Activated CD8-positive, alpha-beta T cell treated with anti-CD3 and anti-CD28 coated beads for 36 hours (primary cell): Measurements from ENCODE around the gene GAS1. TPM values are rescaled to one million over a fixed set of nuclear protein-coding genes. Genes with fewer than 3 reads are reported as not detected.

Source experiments
- ATAC-seq: fragments of 200-7000 bp; cut with Tn5 transposase; one replicate; pipeline ENCODE4 v1.10.0; 2021; ENCODE audit warnings: mild to moderate bottlenecking, moderate library complexity
- CTCF ChIA-PET: fragments of 350-600 bp; sonication (Branson Sonifier 250); formaldehyde crosslinking; loops from one replicate; lab custom pipeline; 2021; ENCODE audit warnings: antibody characterized with exemption; lab: Charles Lee
- POLR2A ChIA-PET: fragments of 350-600 bp; sonication (Branson Sonifier 250); formaldehyde crosslinking; loops from one replicate; lab custom pipeline; 2021; ENCODE audit warnings: antibody characterized with exemption; lab: Charles Lee
- DNase-seq: peaks from one replicate; pipeline ENCODE4 v3.0.0-alpha.2; 2020
- H3K27ac Mint-ChIP-seq: one replicate; pipeline ENCODE4 v1.8.0; 2021; ENCODE audit warnings: mild to moderate bottlenecking, mixed read lengths
- H3K27me3 Mint-ChIP-seq: one replicate; pipeline ENCODE4 v1.8.0; 2021; ENCODE audit warnings: mixed read lengths
- H3K36me3 Mint-ChIP-seq: one replicate; pipeline ENCODE4 v1.8.0; 2021; ENCODE audit warnings: low read depth, mixed read lengths
- H3K4me1 Mint-ChIP-seq: one replicate; pipeline ENCODE4 v1.8.0; 2021; ENCODE audit warnings: low read depth, mixed read lengths
- H3K4me3 Mint-ChIP-seq: one replicate; pipeline ENCODE4 v1.8.0; 2021; ENCODE audit warnings: mild to moderate bottlenecking, moderate library complexity, mixed read lengths
- H3K9me3 Mint-ChIP-seq: one replicate; pipeline ENCODE4 v1.8.0; 2021; ENCODE audit warnings: mixed read lengths
- CTCF ChIP-seq: fragments of 200-600 bp; IDR thresholded peaks from one replicate; pipeline ENCODE4 v1.8.0; 2022; ENCODE audit warnings: antibody characterized with exemption, mild to moderate bottlenecking
- intact Hi-C: fragments of 100-400 bp; cut with micrococcal nuclease; formaldehyde crosslinking; loops from one replicate; pipeline ENCODE4 v1.10.0; 2022
- total RNA-seq, 2 experiments: library from RNA; stranded (reverse); gene quantifications; one replicate each; pipeline ENCODE4 v1.2.3, GENCODE V29; 2021

The GAS1 gene
- total RNA-seq, 2 experiments from 2014 or later, result 0.11 TPM; not detected in 1

- no peak for DNase-seq
- H3K36me3 Mint-ChIP-seq, result no peaks in the 10 kb centered on the region
- no peak overlapping the region for H3K27ac Mint-ChIP-seq
- peaks cover 22% of the 10 kb centered on the region for H3K27me3 Mint-ChIP-seq
- TF ChIP-seq CTCF, result no peak
- POLR2A ChIA-PET, result no interaction called here
- intact Hi-C loops, result no loop called here
- no peak for ATAC-seq
- CTCF ChIA-PET, result no interaction called here
- H3K9me3 Mint-ChIP-seq, result no peaks in the 10 kb centered on the region
- no peak overlapping the region for H3K4me3 Mint-ChIP-seq
- H3K4me1 Mint-ChIP-seq, result no peaks in the 10 kb centered on the region
Observed at GRCh38 chr9:86975606-86976005, 28.3 kb upstream of the GAS1 start.

DNA sequence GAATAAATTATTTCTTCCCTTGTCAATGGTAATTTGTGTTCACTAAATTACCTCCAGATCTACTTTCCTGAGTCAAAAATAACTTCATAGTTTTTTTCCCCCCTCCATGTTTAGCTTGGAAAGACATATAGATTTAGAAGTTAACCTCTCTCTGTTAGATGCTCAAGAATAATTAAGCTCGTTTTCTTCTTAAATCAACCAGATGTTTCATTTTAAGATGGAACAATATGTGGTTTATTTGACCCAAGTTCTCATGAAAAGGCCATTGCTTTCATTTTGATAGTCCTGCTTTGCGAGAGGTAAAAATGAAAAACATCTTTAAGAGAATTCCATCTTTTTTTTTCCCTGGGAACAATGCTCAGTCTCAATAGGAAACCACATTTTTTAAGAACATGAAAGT is 27.7 kb upstream of the GAS1 start:
- Mint-ChIP-seq H3K36me3 (no peaks in the 10 kb centered on the region), H3K4me1 (no peaks in the 10 kb centered on the region), H3K27me3 (peaks cover 21% of the 10 kb centered on the region), H3K4me3 (no peak overlapping the region), H3K27ac (no peak overlapping the region), H3K9me3 (no peaks in the 10 kb centered on the region)
- ATAC-seq (no peak), DNase-seq (no peak)
- ChIA-PET CTCF (no interaction called here), POLR2A (no interaction called here)
- no peak for TF ChIP-seq CTCF
- intact Hi-C loops, result no loop called here

- ChIA-PET CTCF (no interaction called here), POLR2A (no interaction called here)
- no peaks in the 10 kb centered on the region for H3K36me3 Mint-ChIP-seq
- intact Hi-C loops, result no loop called here
- no peak for ATAC-seq
- TF ChIP-seq CTCF, result no peak
- H3K4me3 Mint-ChIP-seq, result no peak overlapping the region
- no peaks in the 10 kb centered on the region for H3K4me1 Mint-ChIP-seq
- peaks cover 22% of the 10 kb centered on the region for H3K27me3 Mint-ChIP-seq
- no peak for DNase-seq
- no peaks in the 10 kb centered on the region for H3K9me3 Mint-ChIP-seq
- H3K27ac Mint-ChIP-seq, result no peak overlapping the region
Observed at GRCh38 chr9:86974421-86974820, 27.1 kb upstream of the GAS1 start.

DNA sequence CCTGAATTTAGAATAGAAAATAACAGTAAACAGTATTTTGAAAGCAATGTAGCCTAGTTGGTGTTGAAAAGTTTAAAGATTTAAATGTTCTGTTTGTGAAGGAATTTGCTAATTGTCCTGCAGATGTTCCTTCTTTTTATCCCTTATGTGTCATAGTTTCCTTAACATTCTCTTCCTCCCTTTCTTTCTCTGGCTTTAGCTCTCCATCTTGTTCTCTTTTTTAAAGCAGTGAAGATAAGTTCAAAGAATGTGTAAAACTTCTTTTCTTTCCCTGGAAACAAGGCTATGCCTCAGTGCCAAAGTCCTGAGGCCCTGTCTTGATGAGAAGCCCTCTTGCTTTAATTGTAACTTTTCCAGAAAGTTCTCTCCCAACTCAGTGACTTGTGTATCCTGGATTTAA is 24.4 kb upstream of the GAS1 start:
- Mint-ChIP-seq H3K9me3 (no peaks in the 10 kb centered on the region), H3K36me3 (no peaks in the 10 kb centered on the region), H3K4me3 (no peak overlapping the region), H3K4me1 (no peaks in the 10 kb centered on the region), H3K27ac (no peak overlapping the region), H3K27me3 (peaks cover 28% of the 10 kb centered on the region)
- ChIA-PET CTCF (no interaction called here), POLR2A (no interaction called here)
- DNase-seq, result no peak
- no peak for ATAC-seq
- TF ChIP-seq CTCF, result no peak
- intact Hi-C loops, result no loop called here

GRCh38 chr9:86968258-86968920 is 21.1 kb upstream of the GAS1 start:
- no peak for TF ChIP-seq CTCF
- H3K4me3 Mint-ChIP-seq, result no peak overlapping the region
- DNase-seq (no peak), ATAC-seq (no peak)
- ChIA-PET POLR2A (no interaction called here), CTCF (interaction anchor here (1.6 kb wide), 1 partner anchor 20 kb away, joined by 5 read pairs; no protein-coding TSS in a partner anchor)
- intact Hi-C loops, result no loop called here
- no peaks in the 10 kb centered on the region for H3K9me3 Mint-ChIP-seq
- no peaks in the 10 kb centered on the region for H3K4me1 Mint-ChIP-seq
- no peaks in the 10 kb centered on the region for H3K36me3 Mint-ChIP-seq
- no peak overlapping the region for H3K27ac Mint-ChIP-seq
- peaks cover 21% of the 10 kb centered on the region for H3K27me3 Mint-ChIP-seq
